Cardiac muscle cell (in vitro differentiated cells and primary cell): ENCODE measurements around the gene DACH1. TPM values are rescaled to one million over a fixed set of nuclear protein-coding genes. Genes with fewer than 3 reads are reported as not detected.

Experiments
- DNase-seq, 2 donors: peaks; one replicate each; pipeline versions ENCODE4 v3.0.0 to v3.0.0-alpha.2; 2010 to 2017; ENCODE audit warnings: low read depth in 1 of 2, low spot score in 1 of 2
- H3K27ac ChIP-seq: fragments of 200-600 bp; sonication (generic); 2 replicates; pipeline ENCODE4 v1.5.1; 2016
- H3K27me3 ChIP-seq: fragments of 200-600 bp; sonication (generic); 2 replicates; pipeline ENCODE4 v1.6.0; 2016; ENCODE audit warnings: control low read depth
- H3K36me3 ChIP-seq: fragments of 200-600 bp; sonication (generic); 2 replicates; pipeline ENCODE4 v1.5.1; 2016; ENCODE audit warnings: control low read depth
- H3K4me1 ChIP-seq: fragments of 200-600 bp; sonication (generic); 2 replicates; pipeline ENCODE4 v1.8.1; 2017; ENCODE audit warnings: low read depth, mild to moderate bottlenecking, mixed run types
- H3K4me3 ChIP-seq: fragments of 200-600 bp; sonication (generic); 2 replicates; pipeline ENCODE4 v1.5.1; 2016; ENCODE audit warnings: mild to moderate bottlenecking
- H3K9me3 ChIP-seq: fragments of 200-600 bp; sonication (generic); 2 replicates; pipeline ENCODE4 v1.5.1; 2017; ENCODE audit warnings: low read depth, mild to moderate bottlenecking, control low read depth
- CTCF ChIP-seq: IDR thresholded peaks from 2 replicates; pipeline ENCODE4 v1.5.1; 2012; ENCODE audit warnings: low read depth, mild to moderate bottlenecking, low read length
- polyA plus RNA-seq: library from polyadenylated mRNA; unstranded; fragments of >200 nt; fragmentation: Nextera tagmentation; extraction: Ambion mirVana; gene quantifications from 2 replicates; pipeline ENCODE4 v1.2.1, GENCODE V29; 2016
- total RNA-seq: library from RNA; depleted of rRNA; stranded (reverse); fragments of >200 nt; gene quantifications from 2 replicates; pipeline ENCODE4 v1.2.3, GENCODE V29; 2016

Gene DACH1
- total and polyA plus RNA-seq, 2 experiments from 2014 or later: 3.5 to 3.7 TPM

GRCh38 chr13:71624653-71625600 is 242.1 kb downstream of the DACH1 start:
- no peaks in the 10 kb centered on the region for H3K36me3 ChIP-seq
- TF ChIP-seq CTCF: no peak
- no peaks in the 10 kb centered on the region for H3K27me3 ChIP-seq
- no peaks in the 10 kb centered on the region for H3K9me3 ChIP-seq
- no peak overlapping the region for H3K4me3 ChIP-seq
- no peak overlapping the region for H3K27ac ChIP-seq
- DNase-seq: peak in 1 of 2 donors; percentile 9
- peaks cover 26% of the 10 kb centered on the region for H3K4me1 ChIP-seq

- TF ChIP-seq CTCF: no peak
- no peaks in the 10 kb centered on the region for H3K9me3 ChIP-seq
- no peaks in the 10 kb centered on the region for H3K27me3 ChIP-seq
- DNase-seq: peak; percentile 5 to 30
- no peak overlapping the region for H3K4me3 ChIP-seq
- H3K36me3 ChIP-seq: no peaks in the 10 kb centered on the region
- H3K27ac ChIP-seq: peak overlapping the region; percentile 3
- H3K4me1 ChIP-seq: peaks cover 35% of the 10 kb centered on the region
These were observed 245.6 kb downstream of the DACH1 start for GRCh38 chr13:71621174-71622124.

GRCh38 chr13:71619096-71619495 is 247.9 kb downstream of the DACH1 start:
- no peak for DNase-seq
- peaks cover 26% of the 10 kb centered on the region for H3K4me1 ChIP-seq

GRCh38 chr13:71618159-71618558 is 248.8 kb downstream of the DACH1 start:
- Histone ChIP-seq H3K27ac (no peak overlapping the region), H3K4me3 (no peak overlapping the region), H3K9me3 (no peaks in the 10 kb centered on the region), H3K27me3 (no peaks in the 10 kb centered on the region), H3K36me3 (no peaks in the 10 kb centered on the region), H3K4me1 (peaks cover 26% of the 10 kb centered on the region)
- DNase-seq: peak in 1 of 2 donors; percentile 37
- TF ChIP-seq CTCF: no peak

More at GRCh38 chr13:71619096-71619495, 247.9 kb downstream of the DACH1 start:
- no peak overlapping the region for H3K27ac ChIP-seq
- H3K4me3 ChIP-seq: no peak overlapping the region
- H3K27me3 ChIP-seq: no peaks in the 10 kb centered on the region
- no peaks in the 10 kb centered on the region for H3K9me3 ChIP-seq
- TF ChIP-seq CTCF: no peak
- no peaks in the 10 kb centered on the region for H3K36me3 ChIP-seq

GRCh38 chr13:71617265-71617664 is 249.7 kb downstream of the DACH1 start:
- no peaks in the 10 kb centered on the region for H3K36me3 ChIP-seq
- no peak overlapping the region for H3K27ac ChIP-seq
- H3K27me3 ChIP-seq: no peaks in the 10 kb centered on the region
- H3K4me3 ChIP-seq: no peak overlapping the region
- TF ChIP-seq CTCF: no peak
- H3K4me1 ChIP-seq: peaks cover 26% of the 10 kb centered on the region
- H3K9me3 ChIP-seq: no peaks in the 10 kb centered on the region
- no peak for DNase-seq
